ENCODE results near the gene S100Z. TPM values are rescaled to one million over a fixed set of nuclear protein-coding genes. Genes with fewer than 3 reads are reported as not detected.
"Not testable (repeated sequence)": the region's sequence is repeated elsewhere in the genome, so short reads cannot be mapped to it uniquely, and the experiment has no call there.

Gene S100Z
- total and polyA plus RNA-seq, 2 of the 8 experiments (the other 6 are each of a cell fraction or from before 2014, with no cell fraction given): 0.30 TPM; not detected in 1

DNA sequence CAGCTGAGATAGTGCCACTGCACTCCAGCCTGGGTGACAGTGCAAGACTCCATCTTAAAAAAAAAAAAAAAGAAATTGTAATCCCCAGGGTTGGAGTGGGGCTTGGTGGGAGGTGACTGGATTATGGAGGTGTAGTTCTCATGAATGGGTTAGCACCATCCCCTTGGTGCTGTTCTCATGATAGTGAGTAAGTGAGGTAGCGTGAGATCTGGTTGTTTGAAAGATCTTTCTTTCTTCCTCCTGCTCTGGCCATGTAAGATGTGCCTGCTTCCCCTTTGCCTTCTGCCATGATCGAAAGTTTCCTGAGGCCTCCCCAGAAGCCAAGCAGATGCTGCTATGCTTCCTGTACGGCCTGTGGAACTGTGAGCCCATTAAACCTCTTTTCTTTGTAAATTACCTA is 3.9 kb downstream of the S100Z start:
- H4K8ac ChIP-seq (ENCODE audit: extremely low read depth, insufficient read depth, low read length); H3K56ac ChIP-seq (replicated peaks; ENCODE audit: insufficient read length, low read depth, low read length); H3K27me3 ChIP-seq (replicated peaks in 1 of 4; ENCODE audit: control insufficient read depth in 3 of 4, extremely low read depth in 1 of 4, insufficient read depth in 3 of 4, low read length in 3 of 4); H3K36me3 ChIP-seq (ENCODE audit: control insufficient read depth in 2 of 4, insufficient read depth in 4 of 4, low read length in 3 of 4); FAIRE-seq; H3K4ac ChIP-seq (replicated peaks; ENCODE audit: insufficient read length, low read depth, low read length); H3K23ac ChIP-seq (ENCODE audit: insufficient read length); DNase-seq (ENCODE audit: low read depth in 1 of 2, low spot score in 2 of 2); H2BK20ac ChIP-seq (ENCODE audit: low read length); H3K4me3 ChIP-seq (ENCODE audit: extremely low read depth in 1 of 4, insufficient read depth in 2 of 4, low read depth in 3 of 4, low read length in 4 of 4); H3K9ac ChIP-seq (replicated peaks in 1 of 4; ENCODE audit: extremely low read depth in 1 of 4, low read depth in 3 of 4, low read length in 3 of 4); H2BK15ac ChIP-seq (ENCODE audit: low read length); H2BK12ac ChIP-seq (ENCODE audit: low read depth, low read length); H4K20me1 ChIP-seq (replicated peaks in 1 of 2; ENCODE audit: control insufficient read depth in 1 of 2, insufficient read depth in 2 of 2, low read length in 2 of 2); H4K5ac ChIP-seq (ENCODE audit: insufficient read length, low read depth, low read length); H4K91ac ChIP-seq (replicated peaks; ENCODE audit: insufficient read length, low read length); H3K14ac ChIP-seq (ENCODE audit: insufficient read length); H3K4me2 ChIP-seq (ENCODE audit: insufficient read depth in 1 of 2, low read depth in 2 of 2, low read length in 2 of 2); CTCF ChIA-PET (ENCODE audit: partially characterized antibody); H3K79me2 ChIP-seq (ENCODE audit: control insufficient read depth in 1 of 2, insufficient read depth in 2 of 2, low read length in 2 of 2); H3K9me3 ChIP-seq (ENCODE audit: insufficient read depth in 2 of 2, low read depth in 1 of 2, low read length in 1 of 2); POLR2A ChIA-PET (ENCODE audit: partially characterized antibody); H3K18ac ChIP-seq (ENCODE audit: extremely low read depth, low read length); H2AK5ac ChIP-seq (ENCODE audit: low read depth, low read length); H2BK5ac ChIP-seq (ENCODE audit: low read depth, low read length); H2AFZ ChIP-seq (ENCODE audit: low read length); H2BK120ac ChIP-seq (replicated peaks; ENCODE audit: low read depth, low read length); H3K79me1 ChIP-seq (ENCODE audit: low read depth, low read length); H3K23me2 ChIP-seq (ENCODE audit: low read depth, low read length); H3K4me1 ChIP-seq (replicated peaks in 1 of 4; ENCODE audit: control insufficient read depth in 3 of 4, insufficient read depth in 4 of 4, low read length in 3 of 4); H3K27ac ChIP-seq (ENCODE audit: low read depth, low read length): not testable (repeated sequence)
- 88% methylated on average over 3 of the region's 3 CpGs; no CpG with 5 or more reads in 1 of the 2 experiments for WGBS, 2 experiments (ENCODE audit: extremely low coverage in 1 of 2, insufficient coverage in 1 of 2, insufficient read length in 1 of 2, insufficient replicate concordance in 2 of 2, low coverage in 1 of 2, low lambda C conversion rate in 2 of 2, missing lambda C conversion rate in 1 of 2)
